Breast epithelium (tissue), 4 donors: ENCODE measurements around the gene ABHD10. TPM values are rescaled to one million over a fixed set of nuclear protein-coding genes. Genes with fewer than 3 reads are reported as not detected.
A peak's percentile ranks its signal among the peaks of the same experiment; 100 is the strongest.

Experiments used
- DNase-seq, 2 donors: peaks; one replicate each; pipeline ENCODE4 v3.0.0-alpha.2; 2019; ENCODE audit warnings: low spot score in 2 of 2
- H3K27ac ChIP-seq, 2 donors: fragments of 200-600 bp; sonication (generic) in 1 of 2; one replicate each; pipeline ENCODE4 v1.5.1; 2016 to 2019; ENCODE audit warnings: mild to moderate bottlenecking in 1 of 2
- H3K27me3 ChIP-seq, 2 donors: fragments of 200-600 bp; sonication (generic) in 1 of 2; one replicate each; pipeline versions ENCODE4 v1.5.1 to v1.6.0; 2017 to 2019; ENCODE audit warnings: control low read depth in 1 of 2, mild to moderate bottlenecking in 1 of 2
- H3K36me3 ChIP-seq: fragments of 200-600 bp; one replicate; pipeline ENCODE4 v1.5.1; 2019
- H3K4me1 ChIP-seq, 2 donors: fragments of 200-600 bp; sonication (generic); one replicate each; pipeline ENCODE4 v1.5.1; 2016 to 2019; ENCODE audit warnings: control low read depth in 1 of 2
- H3K4me3 ChIP-seq, 3 donors: fragments of 200-600 bp; sonication (generic); 1 replicate in 2 of 3; 2 replicates in 1 of 3; pipeline ENCODE4 v1.5.1; 2016 to 2019; ENCODE audit warnings: mild to moderate bottlenecking in 3 of 3, moderate library complexity in 2 of 3
- H3K9me3 ChIP-seq, 2 donors: fragments of 200-600 bp; sonication (generic) in 1 of 2; one replicate each; pipeline ENCODE4 v1.5.1; 2016 to 2019; ENCODE audit warnings: control low read depth in 1 of 2
- POLR2A ChIP-seq: fragments of 450-650 bp; IDR thresholded peaks from one replicate; pipeline ENCODE4 v1.6.1; 2016; ENCODE audit warnings: antibody characterized with exemption, mild to moderate bottlenecking, moderate library complexity
- POLR2AphosphoS5 ChIP-seq, 3 donors: sonication (generic); formaldehyde crosslinking; IDR thresholded peaks; one replicate each; pipeline ENCODE4 v1.6.1; 2017; ENCODE audit warnings: antibody characterized with exemption in 3 of 3
- intact Hi-C: fragments of 100-400 bp; cut with DNase I; formaldehyde crosslinking; loops from one replicate; pipeline ENCODE4 v1.15.1; 2023; ENCODE audit warnings: low total_unique reads
- total RNA-seq, 3 donors: library from RNA; depleted of rRNA; stranded (reverse); fragments of >200 nt; gene quantifications; one replicate each; pipeline ENCODE4 v1.1.0, GENCODE V29; 2016
- TF ChIP-seq, protein P1 (sequence below), 3 donors: fragments of 450-650 bp; IDR thresholded peaks; one replicate each; pipeline ENCODE4 v1.5.1; 2016 to 2017; ENCODE audit warnings: antibody characterized with exemption in 3 of 3, mild to moderate bottlenecking in 3 of 3, moderate library complexity in 3 of 3

The ABHD10 gene
- total RNA-seq, 3 donors from 2014 or later = 17.3 to 28.5 (median 22.6) TPM

DNA sequence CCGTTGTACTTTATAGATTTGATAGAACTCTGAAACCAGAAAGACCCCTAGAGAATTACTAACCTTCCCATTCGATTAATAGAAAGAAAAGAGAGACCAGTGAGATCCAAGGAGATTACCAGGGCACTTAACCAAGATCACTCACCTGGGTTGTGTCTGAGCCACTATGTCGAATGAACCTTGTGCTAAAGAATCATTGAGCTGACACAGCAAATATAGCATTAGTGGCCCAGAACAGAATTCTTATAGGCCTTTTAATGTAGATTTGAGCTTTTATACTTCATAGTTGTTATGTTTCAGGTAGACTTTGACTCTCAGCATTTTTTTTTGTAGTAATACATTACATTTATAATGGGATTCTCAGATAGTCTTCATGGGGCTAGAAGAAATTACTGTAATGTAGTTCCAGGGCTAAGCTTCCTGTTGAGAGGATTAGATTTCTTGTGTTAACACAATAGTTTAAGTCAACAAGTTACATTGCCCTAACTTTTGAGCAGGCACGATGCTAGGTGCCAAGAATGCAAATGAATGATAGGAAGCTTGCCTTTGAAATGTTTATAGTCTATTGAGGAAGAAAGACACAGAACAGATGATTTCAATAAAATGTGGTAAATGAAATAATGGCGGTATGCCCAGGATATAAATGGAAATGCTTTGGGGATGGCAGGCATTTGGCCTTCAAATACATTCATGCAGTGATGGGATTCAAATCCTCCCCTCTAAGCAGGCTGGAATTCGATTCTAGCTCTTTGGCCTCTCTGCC lies 24.4 kb upstream of the ABHD10 start:
- intact Hi-C loops = loop anchor here (10.0 kb wide), 1 partner anchor 670 kb away; no protein-coding TSS in a partner anchor
- no peak for DNase-seq
- peaks cover 0 to 6% of the 10 kb centered on the region in 2 donors for H3K4me1 ChIP-seq
- no peaks in the 10 kb centered on the region for H3K36me3 ChIP-seq
- no peak overlapping the region for H3K4me3 ChIP-seq
- TF ChIP-seq POLR2AphosphoS5 (IDR thresholded peaks at IDR 0.05) = no peak
- TF ChIP-seq, protein P1, sequence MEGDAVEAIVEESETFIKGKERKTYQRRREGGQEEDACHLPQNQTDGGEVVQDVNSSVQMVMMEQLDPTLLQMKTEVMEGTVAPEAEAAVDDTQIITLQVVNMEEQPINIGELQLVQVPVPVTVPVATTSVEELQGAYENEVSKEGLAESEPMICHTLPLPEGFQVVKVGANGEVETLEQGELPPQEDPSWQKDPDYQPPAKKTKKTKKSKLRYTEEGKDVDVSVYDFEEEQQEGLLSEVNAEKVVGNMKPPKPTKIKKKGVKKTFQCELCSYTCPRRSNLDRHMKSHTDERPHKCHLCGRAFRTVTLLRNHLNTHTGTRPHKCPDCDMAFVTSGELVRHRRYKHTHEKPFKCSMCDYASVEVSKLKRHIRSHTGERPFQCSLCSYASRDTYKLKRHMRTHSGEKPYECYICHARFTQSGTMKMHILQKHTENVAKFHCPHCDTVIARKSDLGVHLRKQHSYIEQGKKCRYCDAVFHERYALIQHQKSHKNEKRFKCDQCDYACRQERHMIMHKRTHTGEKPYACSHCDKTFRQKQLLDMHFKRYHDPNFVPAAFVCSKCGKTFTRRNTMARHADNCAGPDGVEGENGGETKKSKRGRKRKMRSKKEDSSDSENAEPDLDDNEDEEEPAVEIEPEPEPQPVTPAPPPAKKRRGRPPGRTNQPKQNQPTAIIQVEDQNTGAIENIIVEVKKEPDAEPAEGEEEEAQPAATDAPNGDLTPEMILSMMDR (IDR thresholded peaks at IDR 0.05) = no peak
- no peak for TF ChIP-seq POLR2A
- no peaks in the 10 kb centered on the region for H3K9me3 ChIP-seq
- no peaks in the 10 kb centered on the region for H3K27me3 ChIP-seq
- H3K27ac ChIP-seq = no peak overlapping the region

DNA sequence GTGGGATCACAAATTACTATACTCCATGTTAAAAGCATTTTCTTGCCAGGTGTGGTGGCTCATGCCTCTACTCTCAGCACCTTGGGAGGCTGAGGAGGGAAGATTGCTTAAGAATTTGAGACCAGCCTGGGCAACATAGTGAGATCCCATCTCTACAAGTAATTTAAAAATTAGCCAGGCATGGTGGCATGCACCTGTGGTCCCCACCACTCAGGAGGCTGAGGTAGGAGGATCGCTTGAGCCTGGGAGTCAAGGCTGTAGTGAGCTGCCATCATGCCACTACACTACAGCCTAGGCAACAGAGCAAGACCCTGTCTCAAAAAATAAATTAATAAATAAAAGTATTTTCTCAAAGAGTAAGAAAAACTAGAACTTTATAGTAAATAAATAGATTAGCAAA lies 22.9 kb upstream of the ABHD10 start:
- H3K27ac ChIP-seq = peak overlapping the region in 1 of 2 donors; percentile 4
- intact Hi-C loops = loop anchor here (10.0 kb wide), 1 partner anchor 669 kb away; no protein-coding TSS in a partner anchor
- no peak for TF ChIP-seq POLR2AphosphoS5 (IDR thresholded peaks at IDR 0.05)
- no peak for TF ChIP-seq POLR2A
- TF ChIP-seq, protein P1 (IDR thresholded peaks at IDR 0.05) = no peak

DNA sequence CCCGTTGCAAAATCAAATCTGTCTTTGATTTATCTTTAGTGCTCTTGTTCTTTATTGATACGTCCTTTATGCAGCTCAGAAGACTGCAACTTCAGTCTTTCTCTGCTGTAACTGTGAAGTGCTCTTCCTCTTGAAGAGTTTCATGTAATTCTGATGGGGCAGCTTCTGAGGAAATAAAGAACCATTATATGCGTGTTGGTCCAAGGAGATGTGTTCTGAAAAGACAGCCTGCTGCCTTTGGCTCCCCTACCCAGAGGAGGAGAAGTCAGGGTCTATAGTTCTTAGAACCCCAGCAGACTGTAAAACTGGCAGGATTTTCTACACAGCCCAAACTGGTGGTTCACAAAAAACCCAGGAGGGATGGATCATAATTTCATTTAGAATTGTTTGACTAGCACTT lies 22.4 kb upstream of the ABHD10 start:
- Histone ChIP-seq H3K4me1 (peaks cover 0 to 6% of the 10 kb centered on the region in 2 donors), H3K27me3 (no peaks in the 10 kb centered on the region), H3K9me3 (no peaks in the 10 kb centered on the region), H3K36me3 (no peaks in the 10 kb centered on the region), H3K27ac (peak overlapping the region in 1 of 2 donors; percentile 43), H3K4me3 (no peak overlapping the region)
- DNase-seq = no peak
- TF ChIP-seq, protein P1 (IDR thresholded peaks at IDR 0.05) = no peak
- TF ChIP-seq POLR2A (no peak), POLR2AphosphoS5 (IDR thresholded peaks at IDR 0.05) (no peak)
- intact Hi-C loops = loop anchor here (10.0 kb wide), 1 partner anchor 668 kb away; no protein-coding TSS in a partner anchor

More for the DNA sequence above, 22.9 kb upstream of the ABHD10 start:
- H3K9me3 ChIP-seq = no peaks in the 10 kb centered on the region
- H3K4me1 ChIP-seq = peaks cover 0 to 6% of the 10 kb centered on the region in 2 donors
- no peaks in the 10 kb centered on the region for H3K36me3 ChIP-seq
- H3K27me3 ChIP-seq = no peaks in the 10 kb centered on the region
- H3K4me3 ChIP-seq = no peak overlapping the region
- no peak for DNase-seq

DNA sequence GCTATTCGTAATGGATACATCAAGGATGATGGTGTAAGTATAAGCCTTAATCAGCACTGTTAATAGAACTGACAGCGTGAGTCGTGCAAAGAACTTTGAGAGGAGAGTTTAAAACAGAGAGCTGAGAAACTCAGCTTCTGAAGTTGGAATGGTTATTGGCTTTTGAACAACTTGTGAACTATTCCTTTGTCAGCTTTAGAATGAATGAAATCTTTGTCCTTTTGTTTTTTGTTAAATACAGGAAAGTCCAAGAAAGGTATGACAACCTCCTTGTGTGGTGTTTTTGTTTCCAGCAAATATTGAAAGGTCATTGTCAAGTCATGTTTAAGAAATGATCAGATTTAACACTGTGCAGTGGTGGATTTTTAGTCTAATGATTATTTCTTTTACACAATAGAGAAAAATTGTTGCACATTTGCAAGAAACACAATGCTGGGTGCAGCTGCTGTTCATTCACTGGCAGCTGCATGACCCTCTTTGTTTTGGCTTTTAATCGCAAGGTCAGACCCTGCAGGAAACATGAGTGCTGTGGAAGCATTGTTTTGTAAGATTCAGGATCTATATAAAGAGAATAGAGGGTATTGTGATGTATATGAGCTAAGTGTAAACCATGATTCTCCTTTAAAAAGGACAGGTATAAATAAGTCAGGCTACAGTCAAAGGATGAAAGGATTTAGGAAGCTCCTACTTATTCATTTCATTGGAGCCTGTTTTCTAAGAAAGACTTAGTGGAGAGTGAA lies 21.7 kb upstream of the ABHD10 start:
- Histone ChIP-seq H3K4me1 (peaks cover 0 to 6% of the 10 kb centered on the region in 2 donors), H3K4me3 (no peak overlapping the region), H3K9me3 (no peaks in the 10 kb centered on the region), H3K36me3 (no peaks in the 10 kb centered on the region), H3K27ac (no peak overlapping the region), H3K27me3 (no peaks in the 10 kb centered on the region)
- intact Hi-C loops = loop anchor here (10.0 kb wide), 1 partner anchor 668 kb away; no protein-coding TSS in a partner anchor
- TF ChIP-seq, protein P1 (IDR thresholded peaks at IDR 0.05) = no peak
- TF ChIP-seq POLR2A (no peak), POLR2AphosphoS5 (IDR thresholded peaks at IDR 0.05) (no peak)
- no peak for DNase-seq
